SW480 (cell line): ENCODE data around the gene MRPL46.
"Not testable (repeated sequence)": the region's sequence is repeated elsewhere in the genome, so short reads cannot be mapped to it uniquely, and the experiment has no call there.

Experiments used
- DNase-seq: peaks from one replicate; pipeline ENCODE4 v3.0.0-alpha.2; 2016; ENCODE audit warnings: low spot score

Gene MRPL46

GRCh38 chr15:88441076-88441730 is 26.0 kb downstream of the MRPL46 start:
- no peak for DNase-seq

GRCh38 chr15:88440021-88440420 is 27.2 kb downstream of the MRPL46 start:
- DNase-seq, result peak; percentile 10

- no peak for DNase-seq
Measured at GRCh38 chr15:88438181-88438580, 29.0 kb downstream of the MRPL46 start.

GRCh38 chr15:88434106-88434505 is 33.1 kb downstream of the MRPL46 start:
- DNase-seq, result not testable (repeated sequence)

- DNase-seq, result no peak
Measured at GRCh38 chr15:88433046-88433685, 34.0 kb downstream of the MRPL46 start.

GRCh38 chr15:88431441-88431840 is 35.7 kb downstream of the MRPL46 start:
- no peak for DNase-seq

GRCh38 chr15:88430051-88430450 is 37.1 kb downstream of the MRPL46 start:
- no peak for DNase-seq

GRCh38 chr15:88428805-88429605 is 38.2 kb downstream of the MRPL46 start:
- DNase-seq, result no peak

- no peak for DNase-seq
Measured at GRCh38 chr15:88428053-88428452, 39.1 kb downstream of the MRPL46 start.

- DNase-seq, result no peak
Measured at GRCh38 chr15:88426304-88426703, 40.9 kb downstream of the MRPL46 start.

- DNase-seq, result no peak
Measured at GRCh38 chr15:88423331-88423730, 43.9 kb downstream of the MRPL46 start.

GRCh38 chr15:88419830-88420229 is 47.4 kb downstream of the MRPL46 start:
- DNase-seq, result no peak
